Measurements from ENCODE around the gene CTDP1.

- TF ChIP-seq CTCF (IDR thresholded peaks at IDR 0.05) = no peak
- no peak for TF ChIP-seq POLR2AphosphoS5 (IDR thresholded peaks at IDR 0.05)
- no peak for TF ChIP-seq POLR2A (IDR thresholded peaks at IDR 0.05)
Measured at GRCh38 chr18:79723628-79724027, 44.0 kb downstream of the CTDP1 start.
